ENCODE data around the gene GUCY1A2.
"Not testable (repeated sequence)": the region's sequence is repeated elsewhere in the genome, so short reads cannot be mapped to it uniquely, and the experiment has no call there.

Gene GUCY1A2

DNA sequence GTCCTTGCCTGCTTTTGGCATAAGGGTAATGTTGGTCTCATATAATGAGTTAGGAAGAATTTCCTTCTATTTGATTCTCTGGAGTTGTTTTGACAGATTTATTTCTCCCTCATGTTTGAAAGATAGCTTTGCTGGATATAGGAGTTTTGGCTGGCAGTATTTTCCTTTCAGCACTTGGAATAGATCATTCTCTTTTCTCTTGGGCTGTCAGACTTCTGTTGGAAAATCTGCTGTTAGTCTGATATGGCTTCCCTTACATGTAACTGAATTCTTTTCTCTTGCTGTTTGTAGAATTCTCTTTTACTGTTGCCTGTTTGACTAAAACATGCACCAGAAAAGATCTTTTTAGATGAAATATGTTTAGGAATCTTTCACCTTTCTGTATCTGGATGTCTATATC lies 165.5 kb downstream of the GUCY1A2 start:
- H3K36me3 ChIP-seq (ENCODE audit: control insufficient read depth, insufficient read depth, low read length), result no peaks in the 10 kb centered on the region
- H3K4me3 ChIP-seq (ENCODE audit: low read length), result no peak overlapping the region
- no peaks in the 10 kb centered on the region for H3K9me3 ChIP-seq (ENCODE audit: control insufficient read depth, insufficient read depth, low read length)
- no peak overlapping the region for H3K27ac ChIP-seq (ENCODE audit: low read length)
- H3K27me3 ChIP-seq (ENCODE audit: control insufficient read depth, insufficient read depth, low read length), result no peaks in the 10 kb centered on the region
- H3K4me1 ChIP-seq (ENCODE audit: control insufficient read depth, insufficient read depth, low read length), result no peaks in the 10 kb centered on the region
- no peak for DNase-seq (ENCODE audit: low read depth, low spot score)

DNA sequence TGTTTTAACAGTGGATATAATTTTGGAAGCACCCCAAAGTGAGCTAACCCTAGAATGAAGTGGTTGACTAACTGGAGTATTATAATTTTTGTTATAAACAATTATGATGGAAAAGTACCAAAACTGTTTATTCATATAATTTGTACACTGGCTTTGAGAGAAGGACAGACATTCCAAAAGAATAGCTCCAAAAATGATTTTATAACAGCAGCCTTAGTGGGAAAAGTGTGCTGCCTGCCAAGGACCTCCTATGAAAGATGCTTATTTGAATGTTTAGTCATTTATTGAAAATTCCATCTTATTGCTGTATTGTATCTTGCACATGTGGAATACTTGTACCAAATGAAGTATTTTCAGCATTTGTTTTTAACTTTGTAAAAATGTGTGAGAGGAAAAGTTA lies 169.8 kb downstream of the GUCY1A2 start:
- no peak for DNase-seq (ENCODE audit: low read depth, low spot score)
- no peaks in the 10 kb centered on the region for H3K9me3 ChIP-seq (ENCODE audit: control insufficient read depth, insufficient read depth, low read length)
- no peaks in the 10 kb centered on the region for H3K36me3 ChIP-seq (ENCODE audit: control insufficient read depth, insufficient read depth, low read length)
- no peaks in the 10 kb centered on the region for H3K4me1 ChIP-seq (ENCODE audit: control insufficient read depth, insufficient read depth, low read length)
- no peak overlapping the region for H3K27ac ChIP-seq (ENCODE audit: low read length)
- H3K27me3 ChIP-seq (ENCODE audit: control insufficient read depth, insufficient read depth, low read length), result no peaks in the 10 kb centered on the region
- no peak overlapping the region for H3K4me3 ChIP-seq (ENCODE audit: low read length)

DNA sequence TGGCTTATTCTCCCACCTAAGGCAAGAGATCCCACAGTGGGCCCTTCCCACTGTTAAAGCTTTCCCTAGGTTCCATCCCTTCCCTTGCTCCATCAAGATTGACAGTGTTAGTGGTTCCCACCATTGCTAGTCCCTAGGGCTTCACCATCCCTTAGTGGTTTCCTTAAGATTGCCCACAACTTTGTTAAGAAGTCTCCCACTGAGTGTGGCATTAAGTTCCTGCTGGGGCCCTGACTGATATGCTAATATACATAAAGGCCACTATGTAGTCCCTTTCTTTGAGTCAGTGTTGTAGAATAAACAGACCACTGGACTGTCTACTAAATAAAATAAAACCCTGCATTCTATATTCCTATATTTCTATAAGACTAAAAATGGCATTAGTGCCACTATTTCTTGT lies 176.1 kb downstream of the GUCY1A2 start:
- no peak overlapping the region for H3K4me3 ChIP-seq (ENCODE audit: low read length)
- H3K27ac ChIP-seq (ENCODE audit: low read length), result no peak overlapping the region
- H3K36me3 ChIP-seq (ENCODE audit: control insufficient read depth, insufficient read depth, low read length), result no peaks in the 10 kb centered on the region
- H3K27me3 ChIP-seq (ENCODE audit: control insufficient read depth, insufficient read depth, low read length), result no peaks in the 10 kb centered on the region
- no peak for DNase-seq (ENCODE audit: low read depth, low spot score)
- H3K4me1 ChIP-seq (ENCODE audit: control insufficient read depth, insufficient read depth, low read length), result no peaks in the 10 kb centered on the region
- H3K9me3 ChIP-seq (ENCODE audit: control insufficient read depth, insufficient read depth, low read length), result no peaks in the 10 kb centered on the region

DNA sequence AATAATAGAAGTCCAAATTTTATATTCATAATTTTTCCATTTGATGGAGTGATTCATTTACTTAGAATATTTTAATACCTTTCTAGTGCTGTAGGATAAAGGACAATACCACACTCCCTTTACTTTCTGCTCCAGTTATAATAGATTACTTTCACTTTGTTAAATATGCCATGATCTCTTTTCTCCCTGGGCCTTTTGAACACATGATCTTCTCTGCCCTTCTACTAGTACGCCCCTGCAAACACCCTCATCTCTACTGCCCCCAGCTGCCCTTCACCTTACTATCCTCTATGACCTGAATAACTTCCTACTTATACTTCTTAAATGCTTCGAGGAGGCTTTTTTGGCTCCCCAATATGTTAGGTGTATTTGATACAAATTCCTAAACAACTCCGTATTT lies 177.3 kb downstream of the GUCY1A2 start:
- no CpG with 5 or more reads among the region's 3 CpGs for WGBS (ENCODE audit: insufficient coverage, insufficient read length)
- no peaks in the 10 kb centered on the region for H3K9me3 ChIP-seq (ENCODE audit: control insufficient read depth, insufficient read depth, low read length)
- H3K4me3 ChIP-seq (ENCODE audit: low read length), result no peak overlapping the region
- no peak overlapping the region for H3K27ac ChIP-seq (ENCODE audit: low read length)
- no peaks in the 10 kb centered on the region for H3K4me1 ChIP-seq (ENCODE audit: control insufficient read depth, insufficient read depth, low read length)
- no peaks in the 10 kb centered on the region for H3K27me3 ChIP-seq (ENCODE audit: control insufficient read depth, insufficient read depth, low read length)
- no peaks in the 10 kb centered on the region for H3K36me3 ChIP-seq (ENCODE audit: control insufficient read depth, insufficient read depth, low read length)
- no peak for DNase-seq (ENCODE audit: low read depth, low spot score)

DNA sequence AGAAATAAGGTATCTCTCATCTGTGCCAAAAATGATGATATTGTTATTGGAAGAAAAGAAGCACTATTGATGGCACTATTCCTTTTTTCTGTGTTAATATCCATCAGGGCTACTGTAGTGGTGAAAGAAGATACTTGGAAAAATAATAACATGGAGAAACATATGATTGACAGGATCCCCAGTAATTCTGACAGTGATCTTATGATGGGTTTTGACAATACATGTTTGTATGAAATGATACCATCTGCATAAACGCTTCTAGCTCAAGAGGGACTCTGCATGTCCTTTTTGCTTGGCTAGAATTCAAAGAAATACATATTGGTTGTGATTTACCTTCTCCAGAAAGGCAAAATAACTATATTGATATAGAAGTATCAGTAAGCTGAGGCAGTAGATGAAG lies 178.1 kb downstream of the GUCY1A2 start:
- no CpG with 5 or more reads among the region's 1 CpG for WGBS (ENCODE audit: insufficient coverage, insufficient read length)
- H3K27ac ChIP-seq (ENCODE audit: low read length), result no peak overlapping the region
- no peaks in the 10 kb centered on the region for H3K27me3 ChIP-seq (ENCODE audit: control insufficient read depth, insufficient read depth, low read length)
- no peak overlapping the region for H3K4me3 ChIP-seq (ENCODE audit: low read length)
- H3K9me3 ChIP-seq (ENCODE audit: control insufficient read depth, insufficient read depth, low read length), result no peaks in the 10 kb centered on the region
- H3K4me1 ChIP-seq (ENCODE audit: control insufficient read depth, insufficient read depth, low read length), result no peaks in the 10 kb centered on the region
- H3K36me3 ChIP-seq (ENCODE audit: control insufficient read depth, insufficient read depth, low read length), result no peaks in the 10 kb centered on the region
- DNase-seq (ENCODE audit: low read depth, low spot score), result no peak

DNA sequence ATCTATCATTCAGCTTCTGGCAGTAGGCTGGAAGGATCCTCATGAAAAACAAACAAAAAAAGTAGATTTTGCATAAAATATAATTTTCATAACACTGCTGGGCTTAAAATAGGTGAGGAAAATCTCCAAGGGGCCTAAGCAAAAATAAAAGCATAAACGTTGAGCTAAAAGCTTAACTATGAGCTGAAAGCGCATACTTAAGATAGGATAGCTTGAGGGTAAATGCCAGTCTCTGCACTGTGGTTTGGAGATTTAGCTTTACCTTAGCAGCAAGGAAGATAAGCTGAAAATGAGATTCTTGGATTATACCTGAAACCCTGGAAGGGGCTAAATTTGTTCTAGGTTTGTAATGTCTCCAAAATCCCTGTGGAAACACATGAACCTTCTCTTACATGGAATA lies 183.7 kb downstream of the GUCY1A2 start:
- DNase-seq (ENCODE audit: low read depth, low spot score), result no peak
- no peak overlapping the region for H3K27ac ChIP-seq (ENCODE audit: low read length)
- H3K4me1 ChIP-seq (ENCODE audit: control insufficient read depth, insufficient read depth, low read length), result no peaks in the 10 kb centered on the region
- no peaks in the 10 kb centered on the region for H3K9me3 ChIP-seq (ENCODE audit: control insufficient read depth, insufficient read depth, low read length)
- no CpG with 5 or more reads among the region's 2 CpGs for WGBS (ENCODE audit: insufficient coverage, insufficient read length)
- H3K4me3 ChIP-seq (ENCODE audit: low read length), result no peak overlapping the region
- no peaks in the 10 kb centered on the region for H3K36me3 ChIP-seq (ENCODE audit: control insufficient read depth, insufficient read depth, low read length)
- no peaks in the 10 kb centered on the region for H3K27me3 ChIP-seq (ENCODE audit: control insufficient read depth, insufficient read depth, low read length)

DNA sequence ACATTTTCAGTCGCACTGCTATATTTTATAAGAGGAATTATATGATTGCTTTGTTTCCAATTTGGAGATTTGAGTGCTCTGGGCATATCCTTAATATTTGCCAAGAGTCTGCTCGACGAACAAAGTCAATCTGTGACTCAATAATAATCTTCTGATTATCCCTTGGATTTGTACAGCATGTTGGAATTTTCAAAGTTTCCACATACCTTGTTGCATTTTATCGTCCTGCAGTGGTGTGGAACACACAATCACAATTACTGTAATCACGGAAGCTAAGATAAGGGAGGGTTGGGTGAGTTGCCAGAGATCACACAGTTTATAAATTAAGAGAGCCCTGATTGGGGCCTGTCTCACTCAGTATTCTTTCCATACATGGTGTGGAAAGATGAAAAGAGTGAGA lies 189.3 kb downstream of the GUCY1A2 start:
- Histone ChIP-seq H3K27ac (ENCODE audit: low read length) (no peak overlapping the region), H3K4me1 (ENCODE audit: control insufficient read depth, insufficient read depth, low read length) (no peaks in the 10 kb centered on the region), H3K9me3 (ENCODE audit: control insufficient read depth, insufficient read depth, low read length) (no peaks in the 10 kb centered on the region), H3K36me3 (ENCODE audit: control insufficient read depth, insufficient read depth, low read length) (no peaks in the 10 kb centered on the region), H3K4me3 (ENCODE audit: low read length) (no peak overlapping the region), H3K27me3 (ENCODE audit: control insufficient read depth, insufficient read depth, low read length) (no peaks in the 10 kb centered on the region)
- no CpG with 5 or more reads among the region's 5 CpGs for WGBS (ENCODE audit: insufficient coverage, insufficient read length)
- no peak for DNase-seq (ENCODE audit: low read depth, low spot score)

DNA sequence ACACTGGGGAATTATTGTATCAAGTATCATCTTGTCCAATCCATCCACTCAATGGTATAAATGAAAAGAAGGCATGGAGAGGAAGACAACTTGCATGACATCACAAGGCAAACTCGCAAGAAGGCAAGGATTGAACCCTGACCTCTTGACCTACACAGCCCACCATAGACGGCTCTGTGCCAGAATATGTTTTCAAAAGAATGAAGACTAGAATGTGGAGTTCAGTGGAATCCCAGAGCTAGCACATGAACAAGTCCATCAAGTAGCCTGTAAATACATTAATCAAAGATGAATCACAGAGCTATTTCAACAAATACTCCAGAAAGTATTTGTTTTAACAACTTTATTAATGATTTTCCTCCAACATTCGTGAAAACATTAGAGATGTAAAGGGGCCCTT lies 189.7 kb downstream of the GUCY1A2 start:
- no peaks in the 10 kb centered on the region for H3K36me3 ChIP-seq (ENCODE audit: control insufficient read depth, insufficient read depth, low read length)
- DNase-seq (ENCODE audit: low read depth, low spot score), result no peak
- no peak overlapping the region for H3K4me3 ChIP-seq (ENCODE audit: low read length)
- WGBS (ENCODE audit: insufficient coverage, insufficient read length), result no CpG with 5 or more reads among the region's 3 CpGs
- no peaks in the 10 kb centered on the region for H3K9me3 ChIP-seq (ENCODE audit: control insufficient read depth, insufficient read depth, low read length)
- no peaks in the 10 kb centered on the region for H3K27me3 ChIP-seq (ENCODE audit: control insufficient read depth, insufficient read depth, low read length)
- no peaks in the 10 kb centered on the region for H3K4me1 ChIP-seq (ENCODE audit: control insufficient read depth, insufficient read depth, low read length)
- no peak overlapping the region for H3K27ac ChIP-seq (ENCODE audit: low read length)

DNA sequence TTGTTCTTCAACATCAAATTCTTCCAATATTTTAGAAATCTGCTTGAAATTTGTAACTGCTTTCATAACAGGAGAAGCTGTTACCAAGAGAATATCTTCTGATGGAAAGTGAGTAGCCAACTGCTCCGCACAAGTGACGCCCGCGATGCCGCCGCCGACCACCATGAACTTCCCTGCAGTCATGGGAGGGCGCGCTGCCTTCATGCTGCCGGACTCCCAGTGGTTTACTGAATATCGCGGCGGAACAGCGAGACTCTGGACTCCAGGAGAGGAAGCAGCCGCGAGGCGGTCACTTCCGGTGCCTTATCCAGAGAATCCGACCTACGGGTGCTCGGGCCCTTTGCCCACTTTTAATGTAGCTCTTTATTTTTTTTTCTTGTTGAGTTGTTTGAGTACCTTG lies 190.6 kb downstream of the GUCY1A2 start:
- Histone ChIP-seq H3K27me3 (ENCODE audit: control insufficient read depth, insufficient read depth, low read length) (no peaks in the 10 kb centered on the region), H3K36me3 (ENCODE audit: control insufficient read depth, insufficient read depth, low read length) (no peaks in the 10 kb centered on the region), H3K4me3 (ENCODE audit: low read length) (no peak overlapping the region), H3K4me1 (ENCODE audit: control insufficient read depth, insufficient read depth, low read length) (no peaks in the 10 kb centered on the region), H3K9me3 (ENCODE audit: control insufficient read depth, insufficient read depth, low read length) (no peaks in the 10 kb centered on the region), H3K27ac (ENCODE audit: low read length) (no peak overlapping the region)
- no peak for DNase-seq (ENCODE audit: low read depth, low spot score)
- WGBS (ENCODE audit: insufficient coverage, insufficient read length), result no CpG with 5 or more reads among the region's 21 CpGs

DNA sequence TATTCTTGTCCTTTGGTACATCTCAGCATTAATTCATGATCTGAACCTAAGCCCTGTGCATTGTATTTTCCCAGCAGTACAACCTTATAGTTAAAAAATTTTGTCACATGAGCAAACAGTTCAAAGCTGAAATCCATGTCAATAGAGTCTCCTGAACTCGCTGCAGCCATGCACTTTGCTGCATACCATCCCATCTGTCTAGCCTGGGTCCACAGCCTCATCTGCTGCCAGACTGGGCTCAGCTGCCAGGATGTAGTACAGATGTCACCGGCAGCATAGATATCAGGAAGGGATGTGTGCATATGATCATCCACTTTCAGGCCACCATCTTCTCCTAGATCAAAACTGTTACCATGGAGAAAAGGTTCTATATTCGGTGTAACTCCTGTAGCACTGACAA lies 191.7 kb downstream of the GUCY1A2 start:
- H3K9me3 ChIP-seq (ENCODE audit: control insufficient read depth, insufficient read depth, low read length); H3K27me3 ChIP-seq (ENCODE audit: control insufficient read depth, insufficient read depth, low read length); DNase-seq (ENCODE audit: low read depth, low spot score); H3K4me1 ChIP-seq (ENCODE audit: control insufficient read depth, insufficient read depth, low read length); H3K4me3 ChIP-seq (ENCODE audit: low read length); H3K27ac ChIP-seq (ENCODE audit: low read length); H3K36me3 ChIP-seq (ENCODE audit: control insufficient read depth, insufficient read depth, low read length): not testable (repeated sequence)
- WGBS (ENCODE audit: insufficient coverage, insufficient read length), result no CpG with 5 or more reads among the region's 3 CpGs

DNA sequence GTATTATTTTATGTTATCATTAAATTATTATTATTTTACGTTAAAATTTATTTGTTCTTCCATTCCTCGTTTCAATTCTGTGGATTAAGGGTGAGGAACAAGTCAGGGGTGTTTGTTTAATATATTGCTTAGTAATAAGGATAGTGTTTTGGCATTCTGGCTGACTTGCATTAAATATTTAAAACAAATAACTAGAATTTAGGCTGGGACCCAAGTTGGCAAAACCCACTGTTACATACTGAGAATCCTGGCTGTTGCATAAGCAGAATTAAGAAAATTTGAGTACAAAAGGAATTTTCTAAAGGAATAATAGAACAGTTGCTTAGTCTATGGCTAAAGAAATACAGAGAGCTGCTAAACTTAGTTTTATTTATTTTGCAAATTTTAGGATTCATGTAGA lies 196.4 kb downstream of the GUCY1A2 start:
- no peaks in the 10 kb centered on the region for H3K9me3 ChIP-seq (ENCODE audit: control insufficient read depth, insufficient read depth, low read length)
- H3K27me3 ChIP-seq (ENCODE audit: control insufficient read depth, insufficient read depth, low read length), result no peaks in the 10 kb centered on the region
- no peaks in the 10 kb centered on the region; the same call in 1 of the 2 replicates for H3K4me1 ChIP-seq (ENCODE audit: control insufficient read depth, insufficient read depth, low read length)
- no peak for DNase-seq (ENCODE audit: low read depth, low spot score)
- no CpG with 5 or more reads among the region's 2 CpGs for WGBS (ENCODE audit: insufficient coverage, insufficient read length)
- no peak overlapping the region for H3K27ac ChIP-seq (ENCODE audit: low read length)
- no peaks in the 10 kb centered on the region for H3K36me3 ChIP-seq (ENCODE audit: control insufficient read depth, insufficient read depth, low read length)
- no peak overlapping the region for H3K4me3 ChIP-seq (ENCODE audit: low read length)

Data from iPS DF 6.9 (cell line).